GM23338 (cell line): Measurements from ENCODE around the gene NKAIN2. TPM values are rescaled to one million over a fixed set of nuclear protein-coding genes. Genes with fewer than 3 reads are reported as not detected.

Experiments used
- ATAC-seq: fragments of 200-7000 bp; cut with Tn5 transposase; 3 replicates; pipeline ENCODE4 v1.9.1; 2020
- DNase-seq: peaks from one replicate; pipeline ENCODE4 v3.0.0-alpha.2; 2015; ENCODE audit warnings: low spot score
- H2AFZ ChIP-seq: fragments of 200-600 bp; sonication (generic); 2 replicates; pipeline ENCODE4 v1.8.0; 2016; ENCODE audit warnings: antibody characterized with exemption, mild to moderate bottlenecking, moderate library complexity
- H3F3A ChIP-seq: fragments of 200-600 bp; sonication (generic); replicated peaks from 2 replicates; pipeline ENCODE4 v1.8.0; 2017; ENCODE audit warnings: antibody characterized with exemption, mixed run types, low read depth
- H3K27ac ChIP-seq: fragments of 200-600 bp; sonication (generic); 2 replicates; pipeline ENCODE4 v1.6.1; 2016; ENCODE audit warnings: low read depth
- H3K27me3 ChIP-seq: fragments of 200-600 bp; sonication (generic); 2 replicates; pipeline ENCODE4 v1.8.0; 2016; ENCODE audit warnings: mild to moderate bottlenecking, mixed run types, moderate library complexity; ENCODE audit not compliant: insufficient read depth
- H3K36me3 ChIP-seq: fragments of 200-600 bp; sonication (generic); 2 replicates; pipeline ENCODE4 v1.8.0; 2016; ENCODE audit warnings: mild to moderate bottlenecking; ENCODE audit not compliant: insufficient read depth
- H3K4me1 ChIP-seq: fragments of 200-600 bp; sonication (generic); 2 replicates; pipeline ENCODE4 v1.8.0; 2016; ENCODE audit warnings: mild to moderate bottlenecking, moderate library complexity; ENCODE audit not compliant: insufficient read depth
- H3K4me2 ChIP-seq: fragments of 200-600 bp; sonication (generic); 2 replicates; pipeline ENCODE4 v1.7.1; 2017; ENCODE audit warnings: mixed run types
- H3K4me3 ChIP-seq: fragments of 200-600 bp; sonication (generic); 2 replicates; pipeline ENCODE4 v1.6.1; 2016; ENCODE audit warnings: mixed run types
- H3K79me2 ChIP-seq: fragments of 200-600 bp; sonication (generic); replicated peaks from 2 replicates; pipeline ENCODE4 v1.8.0; 2017; ENCODE audit warnings: mild to moderate bottlenecking; ENCODE audit not compliant: insufficient read depth
- H3K9me2 ChIP-seq: fragments of 200-600 bp; sonication (generic); 2 replicates; pipeline ENCODE4 v1.8.0; 2017; ENCODE audit not compliant: insufficient read depth
- H4K20me1 ChIP-seq: fragments of 200-600 bp; sonication (generic); replicated peaks from 2 replicates; pipeline ENCODE4 v1.8.0; 2017; ENCODE audit warnings: mild to moderate bottlenecking; ENCODE audit not compliant: insufficient read depth
- H3K27ac Mint-ChIP-seq: 2 replicates; pipeline ENCODE4 v1.8.0; 2020; ENCODE audit warnings: inconsistent platforms, mild to moderate bottlenecking, moderate library complexity, mixed read lengths
- H3K27me3 Mint-ChIP-seq: 3 replicates; pipeline ENCODE4 v1.8.0; 2022; ENCODE audit warnings: low read depth, mild to moderate bottlenecking, moderate library complexity, mixed read lengths, inconsistent platforms; ENCODE audit not compliant: insufficient read depth, poor library complexity
- H3K36me3 Mint-ChIP-seq: 3 replicates; pipeline ENCODE4 v1.8.0; 2021; ENCODE audit warnings: low read depth, mild to moderate bottlenecking, inconsistent platforms, moderate library complexity, mixed read lengths
- H3K4me1 Mint-ChIP-seq: 3 replicates; pipeline ENCODE4 v1.8.0; 2020; ENCODE audit warnings: mild to moderate bottlenecking, inconsistent platforms, mixed read lengths
- H3K4me3 Mint-ChIP-seq: 3 replicates; pipeline ENCODE4 v1.8.0; 2021; ENCODE audit warnings: moderate library complexity, mild to moderate bottlenecking, inconsistent platforms, mixed read lengths
- H3K9me3 Mint-ChIP-seq: 3 replicates; pipeline ENCODE4 v1.8.0; 2020; ENCODE audit warnings: moderate library complexity, mild to moderate bottlenecking, inconsistent platforms, mixed read lengths
- EZH2 ChIP-seq: fragments of 200-600 bp; sonication (generic); IDR thresholded peaks from one replicate; pipeline ENCODE4 v1.8.0; 2017; ENCODE audit warnings: antibody characterized with exemption, mild to moderate bottlenecking, low read depth; ENCODE audit not compliant: unreplicated experiment
- EZH2phosphoT487 ChIP-seq: fragments of 200-600 bp; sonication (generic); IDR thresholded peaks from one replicate; pipeline ENCODE4 v1.8.1; 2018; ENCODE audit warnings: antibody characterized with exemption; ENCODE audit not compliant: unreplicated experiment
- NANOG ChIP-seq: IDR thresholded peaks from 2 replicates; pipeline ENCODE4 v1.6.1; 2016; ENCODE audit warnings: antibody characterized with exemption, borderline replicate concordance
- POLR2AphosphoS5 ChIP-seq: IDR thresholded peaks from 2 replicates; pipeline ENCODE4 v1.6.1; 2016; ENCODE audit warnings: antibody characterized with exemption, low read depth
- REST ChIP-seq: IDR thresholded peaks from one replicate; pipeline ENCODE4 v1.6.1; 2018; ENCODE audit warnings: antibody characterized with exemption; ENCODE audit not compliant: unreplicated experiment
- STAT1 ChIP-seq: IDR thresholded peaks from one replicate; pipeline ENCODE4 v1.6.1; 2016; ENCODE audit warnings: antibody characterized with exemption; ENCODE audit not compliant: unreplicated experiment
- ZNF114 ChIP-seq: fragments of 250-450 bp; sonication (Bioruptor Pico); IDR thresholded peaks from 2 replicates; pipeline ENCODE4 v1.5.0; 2020; ENCODE audit warnings: mild to moderate bottlenecking, moderate library complexity
- ZNF331 ChIP-seq: fragments of 250-450 bp; sonication (Bioruptor Pico); IDR thresholded peaks from 2 replicates; pipeline ENCODE4 v1.5.0; 2020; ENCODE audit warnings: low read depth, mild to moderate bottlenecking, moderate library complexity
- polyA plus RNA-seq: library from polyadenylated mRNA; unstranded; fragments of >200 nt; fragmentation: Nextera tagmentation; extraction: Ambion mirVana; gene quantifications from 2 replicates; pipeline ENCODE4 v1.2.1, GENCODE V29; 2016
- total RNA-seq: library from RNA; depleted of rRNA; stranded (reverse); fragments of >200 nt; shearing (Covaris generic); gene quantifications from 2 replicates; pipeline ENCODE4 v1.2.3, GENCODE V29; 2014
- TF ChIP-seq, protein P1 (sequence below), 2 experiments: fragments of 200-600 bp in 1 of 2; sonication (generic) in 1 of 2; conservative IDR thresholded peaks; 2 replicates each; pipeline versions ENCODE4 v1.5.1 to v1.6.1; 2016 to 2017; ENCODE audit warnings: antibody characterized with exemption in 2 of 2, low read depth in 2 of 2, mild to moderate bottlenecking in 2 of 2, moderate library complexity in 1 of 2

Gene NKAIN2
- total and polyA plus RNA-seq, 2 experiments from 2014 or later: 0.39 to 1.1 TPM

GRCh38 chr6:123812621-123813020, 9.0 kb downstream of the NKAIN2 start:
- Histone ChIP-seq H3K27ac (no peak overlapping the region), H3F3A (no peaks in the 10 kb centered on the region), H3K4me1 (no peaks in the 10 kb centered on the region; the same call in 1 of the 2 replicates), H4K20me1 (no peaks in the 10 kb centered on the region), H3K4me3 (no peak overlapping the region), H2AFZ (no peak overlapping the region), H3K4me2 (no peak overlapping the region), H3K79me2 (no peaks in the 10 kb centered on the region), H3K36me3 (no peaks in the 10 kb centered on the region), H3K9me2 (no peaks in the 10 kb centered on the region), H3K27me3 (no peaks in the 10 kb centered on the region)
- no peak for TF ChIP-seq REST
- no peak for TF ChIP-seq STAT1
- no peak for TF ChIP-seq EZH2
- TF ChIP-seq EZH2phosphoT487: no peak
- TF ChIP-seq ZNF331 (CRISPR knock-in tag): no peak
- no peak for TF ChIP-seq POLR2AphosphoS5
- DNase-seq (no peak), ATAC-seq (no peak)
- H3K9me3 Mint-ChIP-seq: no peaks in the 10 kb centered on the region
- no peaks in the 10 kb centered on the region for H3K27me3 Mint-ChIP-seq
- peaks cover 9% of the 10 kb centered on the region; the same call in 1 of the 3 replicates for H3K4me1 Mint-ChIP-seq
- H3K4me3 Mint-ChIP-seq: no peak overlapping the region
- H3K27ac Mint-ChIP-seq: no peak overlapping the region
- H3K36me3 Mint-ChIP-seq: no peaks in the 10 kb centered on the region

DNA sequence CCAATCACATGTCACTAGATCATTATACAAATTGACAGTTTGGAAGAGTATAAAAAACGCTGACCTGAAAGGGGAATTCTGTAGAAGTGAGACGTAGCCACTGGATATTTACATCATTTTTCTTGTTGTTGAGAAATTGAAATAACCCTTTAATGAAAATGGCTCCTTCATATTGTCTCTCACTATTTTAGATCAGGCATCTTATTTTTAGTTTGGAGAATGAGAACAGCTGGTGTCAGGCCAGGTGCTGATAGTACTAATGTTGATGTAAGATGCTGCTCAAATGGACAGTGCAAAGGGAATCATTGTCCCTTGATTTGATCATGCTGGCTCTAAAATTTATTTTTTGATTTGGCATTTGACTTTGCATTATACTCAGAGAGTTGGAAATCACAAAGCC, 17.4 kb downstream of the NKAIN2 start:
- no peaks in the 10 kb centered on the region for H3K36me3 Mint-ChIP-seq
- no peaks in the 10 kb centered on the region for H3K9me3 Mint-ChIP-seq
- Histone ChIP-seq H3K27me3 (no peaks in the 10 kb centered on the region), H3K4me3 (no peak overlapping the region), H2AFZ (no peak overlapping the region), H3K27ac (no peak overlapping the region), H3K36me3 (no peaks in the 10 kb centered on the region), H3K9me2 (no peaks in the 10 kb centered on the region), H3F3A (no peaks in the 10 kb centered on the region), H3K79me2 (no peaks in the 10 kb centered on the region), H3K4me2 (no peak overlapping the region), H4K20me1 (no peaks in the 10 kb centered on the region), H3K4me1 (no peaks in the 10 kb centered on the region)
- H3K27me3 Mint-ChIP-seq: no peaks in the 10 kb centered on the region
- H3K27ac Mint-ChIP-seq: no peak overlapping the region
- ATAC-seq (no peak), DNase-seq (no peak)
- H3K4me3 Mint-ChIP-seq: no peak overlapping the region
- H3K4me1 Mint-ChIP-seq: no peaks in the 10 kb centered on the region; the same call in 2 of the 3 replicates
- no peak for TF ChIP-seq POLR2AphosphoS5
- no peak for TF ChIP-seq ZNF114 (CRISPR knock-in tag)
- no peak for TF ChIP-seq EZH2phosphoT487
- no peak for TF ChIP-seq STAT1
- no peak for TF ChIP-seq NANOG
- no peak for TF ChIP-seq ZNF331 (CRISPR knock-in tag)
- TF ChIP-seq, protein P1, sequence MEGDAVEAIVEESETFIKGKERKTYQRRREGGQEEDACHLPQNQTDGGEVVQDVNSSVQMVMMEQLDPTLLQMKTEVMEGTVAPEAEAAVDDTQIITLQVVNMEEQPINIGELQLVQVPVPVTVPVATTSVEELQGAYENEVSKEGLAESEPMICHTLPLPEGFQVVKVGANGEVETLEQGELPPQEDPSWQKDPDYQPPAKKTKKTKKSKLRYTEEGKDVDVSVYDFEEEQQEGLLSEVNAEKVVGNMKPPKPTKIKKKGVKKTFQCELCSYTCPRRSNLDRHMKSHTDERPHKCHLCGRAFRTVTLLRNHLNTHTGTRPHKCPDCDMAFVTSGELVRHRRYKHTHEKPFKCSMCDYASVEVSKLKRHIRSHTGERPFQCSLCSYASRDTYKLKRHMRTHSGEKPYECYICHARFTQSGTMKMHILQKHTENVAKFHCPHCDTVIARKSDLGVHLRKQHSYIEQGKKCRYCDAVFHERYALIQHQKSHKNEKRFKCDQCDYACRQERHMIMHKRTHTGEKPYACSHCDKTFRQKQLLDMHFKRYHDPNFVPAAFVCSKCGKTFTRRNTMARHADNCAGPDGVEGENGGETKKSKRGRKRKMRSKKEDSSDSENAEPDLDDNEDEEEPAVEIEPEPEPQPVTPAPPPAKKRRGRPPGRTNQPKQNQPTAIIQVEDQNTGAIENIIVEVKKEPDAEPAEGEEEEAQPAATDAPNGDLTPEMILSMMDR (conservative IDR thresholded peaks at IDR 0.05; ENCODE audit: low read depth in 2 of 2): no peak
- TF ChIP-seq EZH2: no peak
